NT2/D1 (cell line): Measurements from ENCODE around the gene SFXN3.

Source experiments
- DNase-seq: peaks from one replicate; pipeline ENCODE4 v3.0.0-alpha.2; 2011; ENCODE audit warnings: low read depth, low spot score
- H3K27me3 ChIP-seq: 2 replicates; pipeline ENCODE4 v1.6.0; 2011; ENCODE audit warnings: mild to moderate bottlenecking; ENCODE audit not compliant: insufficient read length, insufficient read depth
- H3K36me3 ChIP-seq: 2 replicates; pipeline ENCODE4 v1.6.1; 2011; ENCODE audit warnings: mild to moderate bottlenecking, low read length, mixed read lengths; ENCODE audit not compliant: insufficient read depth, insufficient read length
- H3K4me1 ChIP-seq: 2 replicates; pipeline ENCODE4 v1.5.1; 2011; ENCODE audit not compliant: insufficient read depth, insufficient read length
- H3K4me3 ChIP-seq: 2 replicates; pipeline ENCODE4 v1.5.1; 2011; ENCODE audit warnings: low read depth; ENCODE audit not compliant: insufficient read length
- H3K9ac ChIP-seq: 2 replicates; pipeline ENCODE4 v1.6.0; 2011; ENCODE audit warnings: low read depth; ENCODE audit not compliant: insufficient read length
- H3K9me3 ChIP-seq: 2 replicates; pipeline ENCODE4 v1.5.1; 2011; ENCODE audit warnings: mild to moderate bottlenecking, low read length; ENCODE audit not compliant: insufficient read depth
- SUZ12 ChIP-seq: IDR thresholded peaks from 2 replicates; pipeline ENCODE4 v1.6.1; 2011; ENCODE audit not compliant: insufficient read length, insufficient read depth; ENCODE audit errors: extremely low read depth
- YY1 ChIP-seq: IDR thresholded peaks from 2 replicates; pipeline ENCODE4 v1.6.1; 2011; ENCODE audit not compliant: insufficient read length, insufficient read depth
- ZNF274 ChIP-seq: IDR thresholded peaks from 2 replicates; pipeline ENCODE4 v1.6.1; 2011; ENCODE audit warnings: mild to moderate bottlenecking, low read depth, low read length

SFXN3 gene

DNA sequence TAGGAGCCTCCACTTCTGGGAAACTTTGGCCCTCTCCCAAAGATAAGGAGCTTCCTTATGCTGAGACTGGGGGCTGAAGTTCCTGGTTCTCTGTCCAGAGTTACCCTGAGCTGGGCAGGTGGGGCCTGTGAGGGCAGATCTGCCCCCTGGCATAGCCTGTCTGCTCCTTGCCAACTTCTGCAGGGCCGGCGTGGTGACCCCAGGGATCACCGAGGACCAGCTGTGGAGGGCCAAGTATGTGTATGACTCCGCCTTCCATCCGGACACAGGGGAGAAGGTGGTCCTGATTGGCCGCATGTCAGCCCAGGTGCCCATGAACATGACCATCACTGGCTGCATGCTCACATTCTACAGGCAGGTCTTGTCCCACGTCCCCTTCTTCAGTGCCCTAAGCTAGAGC, 4.3 kb downstream of the SFXN3 start:
- Histone ChIP-seq H3K9ac (no peak overlapping the region), H3K4me3 (no peak overlapping the region), H3K27me3 (no peaks in the 10 kb centered on the region), H3K9me3 (no peaks in the 10 kb centered on the region), H3K36me3 (peaks cover 33% of the 10 kb centered on the region), H3K4me1 (peaks cover 2% of the 10 kb centered on the region)
- TF ChIP-seq YY1 (no peak), ZNF274 (no peak), SUZ12 (no peak)
- DNase-seq: no peak

DNA sequence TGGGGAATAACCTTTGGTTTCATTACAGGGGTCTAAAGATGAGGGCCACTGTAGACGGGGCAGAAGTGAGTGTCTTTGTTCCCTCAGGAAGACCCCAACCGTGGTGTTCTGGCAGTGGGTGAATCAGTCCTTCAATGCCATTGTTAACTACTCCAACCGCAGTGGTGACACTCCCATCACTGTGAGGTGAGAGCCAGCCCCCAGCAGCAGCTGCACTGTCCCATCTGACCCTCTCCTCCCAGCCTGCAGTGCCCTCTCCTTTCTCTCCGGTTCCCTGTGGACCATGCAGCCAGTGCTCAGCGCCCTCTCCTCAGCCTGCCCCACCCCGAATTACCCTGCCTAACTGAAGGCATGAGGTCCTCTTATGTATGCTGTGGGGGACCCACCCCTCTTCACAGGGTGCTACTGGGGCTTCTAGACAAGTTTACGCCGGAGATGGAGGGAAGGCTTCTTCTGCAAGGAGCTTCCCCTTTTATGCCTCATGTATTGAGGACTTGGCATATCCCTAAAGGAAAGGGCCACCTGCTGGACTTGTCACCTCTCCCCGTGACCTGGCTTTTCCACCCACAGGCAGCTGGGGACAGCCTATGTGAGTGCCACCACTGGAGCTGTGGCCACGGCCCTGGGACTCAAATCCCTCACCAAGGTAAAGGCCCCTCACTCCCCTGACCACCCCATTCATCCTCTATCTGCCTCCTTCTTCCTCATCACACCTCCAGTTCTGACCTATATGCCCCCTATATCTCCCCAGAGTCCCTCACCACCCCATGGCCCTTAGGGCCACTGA, 5.1 kb downstream of the SFXN3 start:
- Histone ChIP-seq H3K9me3 (no peaks in the 10 kb centered on the region), H3K4me1 (peaks cover 2% of the 10 kb centered on the region), H3K27me3 (no peaks in the 10 kb centered on the region), H3K4me3 (no peak overlapping the region), H3K36me3 (peaks cover 33% of the 10 kb centered on the region), H3K9ac (no peak overlapping the region)
- no peak for DNase-seq
- TF ChIP-seq YY1 (no peak), ZNF274 (no peak), SUZ12 (no peak)

DNA sequence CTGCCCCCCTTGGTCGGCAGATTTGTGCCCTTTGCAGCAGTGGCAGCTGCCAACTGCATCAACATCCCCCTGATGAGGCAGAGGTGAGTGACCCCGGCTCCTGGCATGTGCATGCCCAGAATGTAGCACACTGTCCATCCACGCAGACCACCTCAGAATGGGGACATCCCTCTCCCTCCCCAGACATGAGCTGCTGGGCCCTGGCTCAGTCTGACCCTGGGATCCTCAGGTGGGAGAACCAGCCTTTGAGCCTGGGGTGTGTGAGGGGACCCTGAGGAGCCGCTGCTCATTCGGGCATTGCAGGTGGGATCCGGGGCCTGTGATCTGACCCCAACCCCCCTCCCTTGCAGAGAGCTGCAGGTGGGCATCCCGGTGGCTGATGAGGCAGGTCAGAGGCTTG, 5.7 kb downstream of the SFXN3 start:
- Histone ChIP-seq H3K4me3 (no peak overlapping the region), H3K9me3 (no peaks in the 10 kb centered on the region), H3K36me3 (peaks cover 33% of the 10 kb centered on the region), H3K4me1 (peaks cover 2% of the 10 kb centered on the region), H3K27me3 (no peaks in the 10 kb centered on the region), H3K9ac (no peak overlapping the region)
- no peak for DNase-seq
- TF ChIP-seq YY1: no peak
- no peak for TF ChIP-seq ZNF274
- no peak for TF ChIP-seq SUZ12

DNA sequence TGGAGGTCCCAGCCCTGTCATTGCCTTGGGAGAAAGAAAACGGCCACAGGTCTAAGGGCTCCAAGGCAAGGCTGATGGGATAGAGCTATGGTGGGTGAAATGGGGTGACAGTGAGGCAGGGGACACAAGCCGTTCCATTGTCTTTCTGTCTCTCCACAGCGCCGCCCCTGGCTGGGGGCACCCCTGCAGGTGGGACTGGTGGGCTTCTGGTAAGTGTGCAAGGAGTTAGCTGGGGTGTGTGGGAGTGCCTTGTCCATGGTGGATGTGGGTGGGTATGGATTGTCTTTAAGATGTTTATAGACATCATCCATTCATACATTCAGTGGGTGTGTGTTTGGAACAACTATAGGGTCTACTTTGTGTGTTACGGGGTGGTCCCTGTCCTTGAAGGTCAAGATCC, 7.5 kb downstream of the SFXN3 start:
- Histone ChIP-seq H3K9ac (no peak overlapping the region), H3K36me3 (peaks cover 33% of the 10 kb centered on the region), H3K9me3 (no peaks in the 10 kb centered on the region), H3K27me3 (no peaks in the 10 kb centered on the region), H3K4me1 (peaks cover 6% of the 10 kb centered on the region), H3K4me3 (no peak overlapping the region)
- no peak for DNase-seq
- TF ChIP-seq SUZ12: no peak
- TF ChIP-seq YY1: no peak
- no peak for TF ChIP-seq ZNF274

DNA sequence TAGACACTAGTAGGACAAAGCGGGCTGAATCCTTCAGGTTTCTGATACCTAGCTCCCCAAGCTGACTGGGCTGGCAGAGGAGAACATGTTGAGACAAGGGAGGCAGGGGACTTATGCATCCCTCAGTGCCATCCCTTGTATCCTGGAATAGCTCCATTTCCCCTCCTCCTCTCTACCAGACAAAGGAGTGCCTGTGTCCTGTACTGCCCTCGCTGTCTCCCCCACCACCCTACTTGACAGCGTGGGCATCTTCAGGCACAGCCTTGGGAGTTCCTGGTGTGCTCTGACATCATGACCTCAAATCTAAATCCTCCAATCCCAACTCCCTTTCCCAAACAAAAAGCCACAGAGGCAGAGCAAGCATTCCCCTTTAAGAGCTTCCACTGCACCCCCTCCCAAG, 9.0 kb downstream of the SFXN3 start:
- Histone ChIP-seq H3K4me1 (peaks cover 6% of the 10 kb centered on the region), H3K27me3 (no peaks in the 10 kb centered on the region)

DNA sequence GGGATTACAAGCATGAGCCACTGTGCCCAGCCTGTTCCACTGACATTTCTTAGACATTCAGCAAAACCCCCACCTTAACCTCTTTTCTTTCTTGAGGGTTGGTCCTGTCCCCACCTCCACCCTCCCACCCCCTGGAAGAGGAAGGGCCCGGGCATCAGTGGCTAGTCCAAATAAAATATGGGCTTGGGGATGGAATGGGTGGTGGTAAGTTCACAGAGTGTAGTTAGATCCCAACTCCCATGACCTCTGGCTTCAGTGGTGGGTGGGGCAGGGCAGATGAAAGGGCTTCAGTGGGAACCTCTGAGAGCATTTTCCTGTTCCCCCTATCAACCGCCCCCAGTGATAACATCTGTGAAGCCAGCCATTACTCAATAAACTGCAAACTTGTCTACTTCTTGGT, 9.8 kb downstream of the SFXN3 start:
- Histone ChIP-seq H3K9me3 (no peaks in the 10 kb centered on the region), H3K9ac (no peak overlapping the region), H3K4me3 (no peak overlapping the region), H3K27me3 (no peaks in the 10 kb centered on the region), H3K4me1 (peaks cover 6% of the 10 kb centered on the region), H3K36me3 (peaks cover 23% of the 10 kb centered on the region)
- TF ChIP-seq SUZ12 (no peak), ZNF274 (no peak), YY1 (no peak)
- no peak for DNase-seq

More for the DNA sequence above, 9.0 kb downstream of the SFXN3 start:
- Histone ChIP-seq H3K4me3 (no peak overlapping the region), H3K9me3 (no peaks in the 10 kb centered on the region), H3K9ac (no peak overlapping the region), H3K36me3 (peaks cover 27% of the 10 kb centered on the region)
- DNase-seq: no peak
- TF ChIP-seq SUZ12 (no peak), ZNF274 (no peak), YY1 (no peak)

DNA sequence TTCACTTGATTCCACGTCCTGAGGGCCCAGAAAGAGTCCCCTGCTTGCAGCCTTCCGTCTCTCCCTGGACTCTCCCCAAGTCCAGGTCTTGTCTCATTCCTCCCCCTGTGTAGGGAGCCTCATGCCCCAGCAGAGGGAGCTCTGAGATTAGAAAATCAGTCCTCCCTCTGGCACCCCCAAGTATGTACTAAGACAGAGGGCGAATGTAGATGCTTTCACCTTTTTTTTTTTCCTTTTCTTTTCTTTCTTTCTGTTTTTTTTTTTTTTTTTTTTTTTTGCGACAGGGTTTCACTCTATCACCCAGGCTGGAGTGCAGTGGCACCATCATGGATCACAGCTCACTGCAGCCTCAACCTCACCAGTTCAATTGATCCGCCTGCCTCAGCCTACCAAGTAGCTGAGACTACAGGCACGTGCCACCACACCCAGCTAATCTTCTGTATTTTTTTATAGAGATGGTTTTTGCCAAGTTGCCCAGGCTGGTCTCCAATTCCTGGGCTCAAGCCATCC, 10.3 kb downstream of the SFXN3 start:
- DNase-seq: peak; percentile 60
- TF ChIP-seq SUZ12: no peak
- no peak for TF ChIP-seq ZNF274
- TF ChIP-seq YY1: no peak
- no peaks in the 10 kb centered on the region for H3K27me3 ChIP-seq
- peaks cover 6% of the 10 kb centered on the region for H3K4me1 ChIP-seq
- H3K9ac ChIP-seq: no peak overlapping the region
- no peaks in the 10 kb centered on the region for H3K9me3 ChIP-seq
- H3K36me3 ChIP-seq: peaks cover 18% of the 10 kb centered on the region
- H3K4me3 ChIP-seq: no peak overlapping the region

DNA sequence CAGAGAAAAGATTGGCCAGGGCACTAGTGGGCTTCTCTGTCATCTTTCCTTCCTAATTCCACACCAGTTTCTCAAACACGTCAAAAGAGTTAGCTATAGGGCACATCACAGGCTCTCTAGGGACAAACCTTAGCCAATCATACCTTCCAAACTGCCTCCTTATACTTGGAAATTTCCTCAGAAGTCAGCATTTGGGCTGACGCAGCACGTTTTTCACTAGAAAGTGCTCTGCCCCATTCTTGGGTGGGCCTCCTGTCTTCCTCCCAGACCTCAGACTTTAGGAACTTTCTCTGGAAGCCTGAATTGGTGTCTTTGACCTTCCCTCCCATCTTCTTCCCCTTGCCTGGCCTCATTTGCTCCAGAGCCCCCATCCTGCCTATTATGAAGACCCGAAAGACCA, 11.1 kb downstream of the SFXN3 start:
- Histone ChIP-seq H3K4me3 (no peak overlapping the region), H3K9ac (peak overlapping the region; percentile 9), H3K27me3 (no peaks in the 10 kb centered on the region), H3K36me3 (peaks cover 10% of the 10 kb centered on the region), H3K9me3 (no peaks in the 10 kb centered on the region), H3K4me1 (peaks cover 6% of the 10 kb centered on the region)
- DNase-seq: no peak
- no peak for TF ChIP-seq SUZ12
- TF ChIP-seq YY1: no peak
- TF ChIP-seq ZNF274: no peak
